Fibroblast of peridontal ligament (primary cell): Measurements from ENCODE around the gene IQSEC1.

ENCODE experiments used
- DNase-seq: peaks from one replicate; pipeline ENCODE4 v3.0.0-alpha.2; 2010; ENCODE audit errors: extremely low read depth

Gene IQSEC1

DNA sequence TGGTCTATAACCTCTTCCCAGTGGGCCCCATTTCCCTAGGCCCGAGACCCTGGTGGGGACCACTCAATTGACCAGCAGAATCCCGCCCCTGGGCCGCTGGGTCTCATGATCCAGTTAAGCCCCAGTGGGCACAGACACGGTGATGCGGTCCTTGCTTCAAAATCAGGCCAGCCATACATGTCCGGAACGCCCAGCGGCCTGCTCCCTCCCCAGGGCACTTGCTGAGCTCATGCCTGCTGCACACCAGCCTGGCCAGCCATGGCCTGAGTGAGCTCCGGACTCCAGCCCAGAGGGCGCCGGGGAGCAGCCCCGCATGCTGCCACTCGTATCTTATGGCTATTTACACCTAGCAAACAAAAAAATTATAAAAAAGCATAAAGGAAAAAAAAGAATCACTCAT, 34.4 kb upstream of the IQSEC1 start:
- no peak for DNase-seq

DNA sequence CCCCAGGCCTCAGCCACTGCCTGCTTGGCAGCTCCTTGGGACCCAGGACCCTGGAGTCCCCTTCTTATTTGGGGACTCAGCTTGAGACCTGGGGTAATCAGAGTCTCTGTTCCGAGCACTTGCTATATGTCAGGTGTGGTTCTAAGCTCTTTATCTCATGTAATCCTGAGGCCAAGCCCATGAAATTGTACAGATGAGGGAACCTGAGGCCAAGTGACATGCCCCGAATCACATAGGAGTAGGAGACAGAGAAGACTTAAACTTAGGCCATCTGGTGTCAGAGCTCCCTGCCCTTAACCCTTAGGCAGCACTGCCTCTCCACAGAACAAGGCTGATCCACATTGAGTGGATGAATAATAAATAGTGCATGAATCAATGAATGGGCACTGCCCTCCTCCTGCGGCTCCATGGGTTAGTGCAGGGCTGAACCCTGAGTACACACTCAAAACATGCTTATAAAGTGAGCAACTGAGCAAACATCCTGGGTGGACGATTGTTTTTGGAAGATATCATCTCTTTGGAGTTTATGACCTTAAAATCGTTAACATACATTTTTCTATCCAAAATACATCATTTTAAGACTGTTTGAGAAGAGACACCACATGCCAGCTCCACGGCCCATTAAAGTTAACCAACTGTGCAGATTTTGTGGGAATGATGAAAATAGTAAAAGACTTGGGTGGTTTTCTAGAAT, 33.2 kb upstream of the IQSEC1 start:
- no peak for DNase-seq

DNA sequence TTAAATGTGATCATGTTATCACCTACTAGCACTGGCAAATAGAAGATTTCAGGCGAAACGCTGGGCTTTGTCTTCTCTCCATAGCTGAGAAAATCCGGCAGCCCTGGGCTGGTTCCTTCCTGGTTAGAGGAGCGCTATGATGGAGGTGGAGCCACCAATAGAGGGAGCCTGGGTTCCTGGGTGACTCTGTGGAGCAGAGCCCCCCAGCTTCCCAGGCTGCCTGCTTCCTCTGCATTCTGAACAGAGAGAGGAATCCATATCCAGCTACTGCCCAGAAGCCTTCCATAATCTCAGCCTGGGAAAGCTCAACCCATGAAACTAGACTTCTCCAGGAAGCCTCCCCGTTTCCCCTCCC, 32.6 kb upstream of the IQSEC1 start:
- DNase-seq, result no peak

DNA sequence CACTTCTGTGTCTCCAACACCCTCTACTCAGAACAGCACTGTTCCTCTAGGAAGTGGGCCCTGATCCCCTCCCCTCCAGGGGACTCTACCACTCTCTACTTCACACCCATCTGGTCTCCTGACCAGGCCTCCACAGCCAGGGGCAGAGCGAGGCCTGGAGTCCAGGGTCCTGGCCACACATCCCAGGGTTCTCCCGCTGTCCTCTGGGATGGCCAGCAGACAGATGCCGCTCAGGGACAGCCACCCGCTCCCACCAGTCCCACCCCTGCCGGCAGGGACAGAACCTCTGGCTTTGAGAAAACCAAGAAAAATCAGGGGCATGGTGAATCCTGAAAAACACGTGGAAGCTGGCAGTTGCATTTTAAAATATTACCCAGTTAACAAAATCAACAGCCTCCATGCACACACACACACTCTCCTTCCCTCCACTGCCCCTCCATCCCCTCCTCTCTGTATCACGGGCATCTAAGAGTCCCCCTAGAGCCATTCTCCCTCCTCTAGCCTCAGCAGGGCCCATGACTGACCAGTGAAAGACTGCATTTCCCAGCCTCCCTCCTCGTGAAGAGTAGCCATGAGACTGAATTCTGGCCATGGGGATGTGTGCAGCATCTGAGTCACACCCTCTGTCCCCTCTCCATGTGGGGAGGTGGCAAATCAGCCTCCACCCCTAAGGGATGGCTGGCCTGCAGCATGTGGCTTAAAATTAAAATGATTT, 32.1 kb upstream of the IQSEC1 start:
- DNase-seq, result no peak

DNA sequence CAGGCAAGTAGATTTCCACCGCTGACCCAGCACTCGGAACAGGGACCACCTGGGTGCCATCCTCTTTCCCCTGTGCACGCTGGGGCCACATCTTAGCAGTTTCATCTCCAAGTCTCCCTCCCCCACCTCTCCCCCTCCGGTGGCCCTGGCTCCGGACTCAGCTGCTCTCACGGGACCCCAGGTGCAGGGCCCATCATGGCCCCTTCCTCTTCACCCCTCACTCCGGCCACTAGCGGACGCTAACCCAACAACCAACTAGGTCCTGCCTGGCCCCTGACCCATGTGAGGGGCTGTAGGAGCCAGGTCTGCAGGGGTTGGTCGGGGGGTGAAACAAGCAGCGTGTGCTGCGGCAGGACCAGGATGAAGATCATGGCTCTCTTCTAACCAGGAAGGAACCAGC, 31.3 kb upstream of the IQSEC1 start:
- DNase-seq, result no peak

DNA sequence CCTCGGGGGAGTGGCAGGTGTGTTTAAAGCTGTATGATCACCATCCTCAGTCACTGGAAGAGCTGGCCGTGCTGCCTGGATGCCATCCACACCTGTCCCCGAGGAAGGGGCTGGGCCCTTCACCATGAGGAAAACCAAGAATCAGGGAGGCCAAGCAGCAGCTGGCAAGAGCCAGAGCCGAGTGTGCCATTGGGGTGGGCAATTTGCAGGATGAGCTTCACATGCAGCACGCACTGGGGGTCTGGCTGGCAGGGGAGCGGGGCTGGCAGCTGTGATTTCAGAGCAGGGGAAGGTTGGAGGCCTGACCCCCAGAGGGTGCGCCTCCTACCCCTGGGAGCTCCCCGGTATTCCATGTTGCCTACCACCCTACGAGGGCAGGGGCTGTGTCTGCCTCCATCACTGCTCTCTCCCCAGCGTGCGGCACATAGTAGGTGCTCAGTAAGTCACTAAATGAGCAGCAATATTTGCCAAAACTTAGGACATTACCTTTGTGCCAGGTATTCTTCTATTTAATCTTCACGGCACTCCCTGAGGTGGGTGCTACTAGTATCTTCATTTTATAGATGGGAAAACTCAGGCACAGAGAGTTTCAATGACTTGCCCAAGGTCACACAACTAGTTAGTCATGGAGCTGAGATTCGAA, 30.3 kb upstream of the IQSEC1 start:
- DNase-seq, result no peak

DNA sequence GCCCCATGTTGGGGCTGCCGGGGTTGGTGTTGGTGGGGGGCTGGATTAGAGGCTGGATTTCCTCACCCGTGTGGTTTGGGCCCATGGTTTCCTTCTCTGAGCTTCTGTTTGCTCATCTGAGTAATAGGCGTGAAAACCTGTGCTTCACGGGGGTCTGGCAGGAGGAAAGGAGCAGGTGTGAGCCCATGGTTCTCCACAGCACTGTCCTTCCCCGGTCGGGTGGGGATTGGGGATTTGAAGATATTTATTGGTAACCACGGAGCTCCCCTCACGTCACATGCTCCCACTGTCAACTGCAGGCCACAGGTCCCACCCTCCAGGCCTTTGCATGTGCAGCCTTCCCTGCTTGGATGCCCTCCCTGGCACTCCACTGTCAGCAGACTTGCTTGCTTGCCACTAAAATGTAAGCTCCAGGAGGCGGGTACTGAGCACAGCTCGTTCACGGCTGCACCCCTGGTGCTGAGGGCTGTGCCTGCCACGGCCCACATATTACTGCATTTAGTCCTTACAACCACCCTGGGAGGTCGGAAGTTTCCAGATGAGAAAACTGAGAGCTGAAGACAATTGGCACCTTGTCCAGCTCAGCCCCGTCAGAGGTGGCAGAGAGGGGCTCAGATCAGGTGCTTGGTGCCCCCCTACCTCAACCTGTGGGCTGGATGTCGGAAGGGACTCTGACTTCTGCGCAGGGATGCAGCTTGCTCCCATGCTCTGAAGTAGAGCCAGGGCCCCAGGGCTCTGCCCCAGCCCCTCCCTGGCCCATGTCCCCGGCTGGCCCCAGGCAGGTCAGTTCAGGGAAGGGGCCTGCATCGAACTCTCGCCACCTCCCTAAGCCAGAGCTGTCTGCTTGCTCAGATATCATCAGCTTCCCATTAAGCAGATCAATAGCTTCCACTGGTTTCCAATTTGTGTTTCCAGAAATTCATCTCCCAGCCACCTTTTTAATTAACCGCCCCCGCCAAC, 29.4 kb upstream of the IQSEC1 start:
- DNase-seq, result no peak

DNA sequence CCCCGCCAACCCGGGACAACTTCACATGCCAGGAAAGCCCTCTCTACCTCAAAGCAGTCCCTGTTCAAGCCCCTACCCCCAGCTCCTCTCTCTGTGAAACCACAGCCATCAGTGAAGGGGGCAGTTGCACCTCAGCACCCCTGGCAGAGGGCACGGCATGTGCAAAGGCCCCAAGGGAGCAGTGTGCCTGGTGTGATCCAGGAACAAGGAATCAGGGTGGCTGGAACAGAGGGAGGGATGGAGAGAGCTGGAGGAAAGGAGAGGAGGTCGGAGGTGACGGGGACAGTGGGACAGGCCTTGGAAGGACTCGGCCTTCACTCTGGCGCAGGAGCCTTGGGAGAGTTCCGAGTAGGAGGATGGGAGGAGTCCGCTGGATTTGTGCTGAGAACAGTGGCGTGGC, 26.5 kb upstream of the IQSEC1 start:
- no peak for DNase-seq

DNA sequence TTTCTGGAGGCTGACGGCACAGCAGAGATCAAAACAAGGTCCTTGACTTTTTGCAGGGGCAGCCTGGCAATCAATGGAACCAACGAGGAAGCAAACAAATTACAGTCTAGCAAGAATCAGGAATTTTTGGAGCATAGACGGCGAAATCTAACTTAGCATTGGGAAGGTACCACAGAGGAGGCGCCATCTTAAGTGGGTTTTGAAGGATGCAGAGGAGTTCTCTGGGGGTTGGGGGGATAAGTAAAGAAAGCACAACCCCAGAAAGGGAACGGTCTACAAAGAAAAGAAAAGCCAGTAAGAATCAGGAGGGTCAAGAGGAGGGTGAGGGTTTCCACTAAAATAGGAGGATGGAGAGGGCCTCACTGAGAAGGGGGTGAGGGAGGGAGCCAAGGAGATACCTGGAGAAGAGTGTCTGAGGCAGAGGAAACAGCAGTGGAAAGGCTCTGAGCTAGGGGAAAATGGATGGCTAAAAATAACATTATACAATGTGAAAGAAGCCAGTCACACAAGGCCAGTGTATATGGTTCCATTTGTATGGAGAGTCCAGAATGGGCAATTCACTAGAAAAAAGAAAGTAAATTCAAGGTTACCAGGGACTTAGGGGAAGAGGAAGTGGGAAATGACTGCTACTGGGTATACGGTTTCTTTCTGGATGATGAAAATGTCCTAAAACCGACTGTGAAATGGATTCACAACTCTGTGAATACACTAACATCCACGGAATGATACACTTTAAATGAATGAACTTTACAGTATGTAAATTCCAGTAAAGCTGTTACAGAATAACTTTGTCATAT, 25.2 kb upstream of the IQSEC1 start:
- no peak for DNase-seq

DNA sequence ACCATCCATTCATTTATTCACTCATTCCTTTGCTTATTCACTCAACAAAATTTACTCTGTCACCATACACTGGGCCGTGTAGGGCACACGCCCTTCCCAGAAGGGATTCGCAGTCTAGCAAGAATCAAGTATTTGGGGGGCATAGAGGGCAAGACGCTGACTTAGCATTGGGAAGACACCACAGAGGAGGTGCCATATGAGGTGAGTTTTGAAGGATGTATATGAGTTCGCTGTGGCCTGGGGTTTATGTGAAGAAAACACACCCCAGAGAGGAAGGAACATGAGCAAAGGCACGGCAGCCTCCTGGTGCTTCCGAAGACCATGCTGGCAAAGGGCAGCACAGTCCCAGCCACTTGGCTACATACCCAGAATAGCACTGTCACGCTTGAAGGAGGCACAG, 23.1 kb upstream of the IQSEC1 start:
- DNase-seq, result no peak

DNA sequence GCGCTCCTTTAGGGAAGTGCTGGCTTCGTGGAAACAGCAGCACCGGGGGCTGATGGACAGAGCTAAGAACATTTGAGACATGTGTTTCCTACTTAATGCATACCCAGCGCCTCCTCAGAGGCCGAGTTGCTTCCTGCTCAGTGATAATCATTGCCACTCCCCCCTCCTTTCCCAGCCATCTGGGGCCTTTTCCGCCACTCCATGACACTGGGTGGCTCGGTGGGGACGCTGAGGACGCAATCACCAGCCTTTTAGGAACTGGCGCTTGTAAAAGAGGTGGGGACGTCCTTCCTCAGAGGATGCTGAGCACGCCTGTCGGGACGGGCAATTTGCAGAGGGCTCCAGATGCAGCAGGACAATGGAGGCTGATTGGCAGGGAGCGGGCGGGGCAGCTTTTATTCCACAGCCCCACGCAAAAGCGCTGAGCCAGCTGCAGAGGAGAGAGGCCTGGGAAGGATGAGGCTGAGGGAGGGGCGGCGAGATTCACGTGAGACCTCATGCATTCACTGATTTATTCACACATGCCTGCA, 22.2 kb upstream of the IQSEC1 start:
- no peak for DNase-seq

DNA sequence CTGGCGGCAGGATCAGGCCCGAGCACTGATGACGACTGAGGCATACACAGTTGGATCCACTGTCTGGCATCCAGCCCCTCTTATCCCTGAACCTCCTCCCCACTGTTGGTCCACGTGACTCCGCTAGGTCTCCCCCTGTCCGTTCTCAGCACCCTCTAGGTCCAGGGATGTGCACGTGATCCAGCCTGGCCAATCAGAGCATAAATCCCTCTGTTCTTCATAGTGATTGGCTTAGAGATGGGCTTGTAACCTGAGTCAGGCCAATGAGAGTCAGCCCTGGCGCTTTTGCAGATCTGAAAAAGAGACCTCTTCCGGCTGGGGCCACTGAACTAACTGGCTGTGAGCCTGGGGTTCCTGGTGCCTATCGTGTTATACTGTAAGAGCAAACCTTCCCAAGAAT, 20.5 kb upstream of the IQSEC1 start:
- no peak for DNase-seq

DNA sequence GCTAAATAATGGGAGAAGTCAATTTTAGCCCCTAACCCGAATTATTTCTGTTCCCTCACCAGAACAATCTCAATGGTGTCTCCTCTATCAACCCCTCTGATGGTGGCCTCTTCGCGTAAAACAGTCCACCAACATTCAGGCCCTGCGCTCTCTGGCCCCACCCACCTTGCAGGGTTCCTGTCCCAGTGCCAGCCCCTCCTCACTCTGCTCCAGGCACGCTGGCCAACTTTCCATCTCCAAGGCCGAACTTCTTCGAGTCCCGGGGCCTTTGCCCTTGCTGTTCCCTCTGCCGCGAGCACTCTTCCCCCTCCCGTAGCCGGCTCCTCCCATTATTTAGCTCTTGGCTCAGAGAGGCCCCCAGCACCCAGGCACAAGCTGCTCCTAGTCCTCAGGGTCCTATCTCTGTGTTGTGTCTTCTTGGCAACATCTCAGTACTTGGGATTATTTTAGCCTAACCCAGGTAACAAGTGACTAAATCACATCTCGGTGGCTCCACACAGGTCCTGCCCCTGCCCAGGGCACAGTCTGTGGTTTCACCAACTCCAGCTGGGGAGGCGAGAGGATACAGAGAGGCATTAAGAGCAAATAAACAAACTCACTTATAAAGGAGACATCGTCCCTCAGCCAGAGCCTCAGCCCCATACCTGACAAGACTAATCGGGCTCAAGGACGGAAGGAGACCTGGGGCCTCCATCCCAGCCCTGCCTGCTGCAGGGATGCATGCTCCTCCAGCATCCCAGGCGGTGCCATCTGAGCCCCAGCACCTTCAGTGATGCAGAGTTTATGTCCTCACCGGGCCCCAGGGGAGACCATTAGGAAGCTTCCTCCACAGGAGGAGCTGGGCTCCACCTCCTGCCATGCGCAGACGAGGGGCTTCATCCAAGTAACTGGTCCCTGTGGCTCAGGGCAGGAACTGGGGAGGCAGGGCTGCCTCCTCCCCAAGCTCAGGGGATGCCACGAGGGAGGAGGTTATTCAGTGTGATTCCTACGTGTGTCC, 19.7 kb upstream of the IQSEC1 start:
- DNase-seq, result no peak

DNA sequence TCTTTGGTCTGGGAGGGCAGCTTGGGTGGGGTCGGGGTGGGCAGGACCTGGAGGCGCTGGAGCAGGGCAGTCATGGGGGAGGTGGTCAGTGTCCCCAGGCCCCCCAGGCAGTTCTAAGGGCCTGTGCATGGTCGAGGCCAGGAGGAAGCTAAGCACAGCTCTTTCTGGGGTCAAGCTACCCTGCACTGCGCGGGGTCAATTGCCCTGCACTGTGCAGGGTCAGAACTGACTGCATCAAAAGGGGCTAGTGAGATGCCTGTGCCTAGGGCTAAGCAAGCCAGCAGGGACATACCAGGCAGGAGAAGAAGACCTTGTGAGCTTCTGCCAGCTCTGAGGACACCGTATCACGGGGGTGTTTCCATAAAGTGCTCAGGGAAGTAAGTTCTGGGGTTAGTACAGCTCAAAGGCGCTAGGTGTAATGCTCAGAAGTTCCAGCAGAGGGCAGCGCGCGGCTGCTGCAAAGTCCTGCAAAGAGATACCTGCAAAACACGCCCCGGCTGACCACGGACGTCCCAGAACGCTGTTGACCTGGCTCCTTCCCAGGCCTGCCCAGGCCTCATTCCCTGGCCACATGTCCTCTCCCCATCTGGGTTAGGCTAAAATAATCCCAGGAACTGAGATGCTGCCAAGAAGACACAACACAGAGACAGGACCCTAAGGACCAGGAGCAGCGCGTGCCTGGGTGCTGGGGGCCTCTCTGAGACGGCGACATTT, 18.8 kb upstream of the IQSEC1 start:
- peak; percentile 68 for DNase-seq

DNA sequence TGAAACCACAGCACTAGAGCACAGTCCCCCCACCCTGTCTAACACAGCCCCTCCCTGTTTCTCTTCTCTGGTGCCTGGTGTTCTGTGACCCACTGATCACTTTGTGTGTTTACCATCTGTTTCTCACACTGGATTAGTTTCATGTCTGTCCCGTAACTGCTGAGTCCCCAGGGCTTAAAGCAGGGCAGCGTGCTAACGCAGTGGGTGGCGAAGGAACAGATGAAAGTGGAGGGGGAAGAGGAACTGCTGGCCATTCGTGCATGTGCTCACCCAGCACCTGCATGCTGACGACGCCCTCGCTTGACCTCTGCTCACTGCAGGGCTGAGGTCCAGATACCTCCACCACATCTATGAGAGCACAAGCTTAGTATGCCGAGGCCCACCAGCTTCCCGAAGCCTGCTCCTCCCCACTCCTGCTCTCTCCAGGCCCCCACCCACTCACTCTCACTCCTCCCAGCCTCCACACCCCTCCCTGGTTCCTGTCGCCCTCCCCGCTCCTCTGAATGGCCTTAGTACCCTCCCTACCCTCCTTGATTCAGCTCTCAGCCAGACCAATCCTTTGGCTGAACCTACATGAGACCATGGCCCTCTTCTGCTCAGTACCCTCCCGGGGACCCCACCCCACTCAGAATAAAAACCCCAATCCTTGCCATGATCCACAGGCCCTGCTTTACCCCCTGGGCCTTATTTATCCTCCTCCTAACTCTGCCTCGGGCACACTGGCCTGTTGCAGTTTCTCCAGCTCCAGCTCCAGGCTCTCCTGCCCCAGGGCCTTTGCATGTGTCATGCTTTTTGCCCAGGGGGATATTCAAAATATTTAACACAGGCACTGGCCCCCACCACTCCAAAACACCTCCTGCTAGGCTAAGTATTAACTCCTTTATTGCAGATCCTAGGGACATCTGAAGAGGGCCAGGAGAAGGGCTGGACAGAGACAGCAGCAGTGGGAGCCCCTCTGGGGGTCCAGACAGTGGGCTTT, 15.1 kb upstream of the IQSEC1 start:
- no peak for DNase-seq

DNA sequence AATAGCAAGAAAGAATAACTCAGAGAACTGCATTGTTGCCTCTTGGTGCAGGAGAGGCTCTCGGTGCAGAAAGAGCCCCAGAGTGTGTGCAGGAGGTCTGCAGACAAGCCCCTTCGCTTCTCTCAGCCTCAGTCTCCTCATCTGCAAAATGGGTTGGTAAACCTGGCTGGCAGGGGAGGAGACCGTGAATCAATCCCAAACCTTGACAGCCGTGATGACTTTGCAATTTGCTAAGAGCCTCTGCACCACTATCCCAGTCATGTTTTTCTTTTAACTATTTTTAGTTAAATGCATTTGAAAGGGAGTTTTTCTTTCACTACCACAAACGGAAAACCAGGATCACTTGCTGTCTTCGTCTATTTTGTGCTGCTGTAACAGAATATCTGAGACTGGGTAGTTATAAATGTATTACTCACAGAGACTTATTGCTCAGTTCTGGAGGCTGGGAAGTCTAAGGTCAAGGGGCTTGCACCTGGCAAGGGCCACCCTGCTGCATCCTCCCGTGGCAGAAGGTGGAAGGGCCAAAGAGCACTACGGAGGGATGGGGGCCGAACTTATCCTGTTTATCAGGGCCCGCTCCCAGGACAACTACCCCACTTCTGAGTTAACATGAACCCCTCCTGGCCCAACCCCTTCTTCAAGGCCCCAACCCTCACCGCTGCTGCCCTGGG, 14.2 kb upstream of the IQSEC1 start:
- no peak for DNase-seq

DNA sequence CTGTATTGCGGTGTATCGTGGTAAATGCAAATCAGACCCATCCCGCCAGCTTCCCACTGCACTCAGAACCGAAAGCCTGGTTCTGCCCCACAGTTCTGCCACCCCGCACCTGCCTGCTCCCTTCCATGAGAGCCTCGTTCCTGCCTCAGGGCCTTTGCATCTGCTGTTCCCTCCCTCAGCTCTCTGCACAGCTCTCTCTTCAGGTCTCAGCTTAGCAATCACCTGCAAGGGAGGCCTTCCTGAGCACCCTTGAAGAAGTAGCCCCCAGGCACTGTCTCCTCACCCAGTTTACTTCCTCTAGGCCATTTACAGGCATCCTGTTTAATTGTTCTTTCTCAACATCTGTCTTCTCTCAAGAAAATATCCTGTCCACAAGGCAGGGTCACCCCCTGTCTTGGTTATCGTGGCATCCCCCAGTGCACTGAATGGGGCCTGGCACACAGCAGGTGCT, 13.3 kb upstream of the IQSEC1 start:
- no peak for DNase-seq
